GM10248 (cell line): ENCODE results near the gene ANKS1A.

Experiments used
- CTCF ChIA-PET: fragments of 300-600 bp; sonication (Branson Sonifier 250); formaldehyde crosslinking; extraction: SDS; loops from one replicate; lab custom pipeline; 2021; ENCODE audit warnings: antibody characterized with exemption; lab: Yijun Ruan, JAX
- POLR2A ChIA-PET: fragments of 350-650 bp; sonication (Branson Sonifier 250); formaldehyde crosslinking; extraction: SDS; loops from one replicate; lab custom pipeline; 2020; ENCODE audit warnings: antibody characterized with exemption; lab: Yijun Ruan, JAX
- DNase-seq: peaks from one replicate; pipeline ENCODE4 v3.0.0; 2012; ENCODE audit errors: extremely low spot score
- TF ChIP-seq, protein P1 (sequence below): IDR thresholded peaks from 2 replicates; pipeline ENCODE4 v1.5.1; 2012; ENCODE audit warnings: mild to moderate bottlenecking, low read depth; ENCODE audit errors: extremely low read depth, missing control alignments, control extremely low read depth

Gene ANKS1A

DNA sequence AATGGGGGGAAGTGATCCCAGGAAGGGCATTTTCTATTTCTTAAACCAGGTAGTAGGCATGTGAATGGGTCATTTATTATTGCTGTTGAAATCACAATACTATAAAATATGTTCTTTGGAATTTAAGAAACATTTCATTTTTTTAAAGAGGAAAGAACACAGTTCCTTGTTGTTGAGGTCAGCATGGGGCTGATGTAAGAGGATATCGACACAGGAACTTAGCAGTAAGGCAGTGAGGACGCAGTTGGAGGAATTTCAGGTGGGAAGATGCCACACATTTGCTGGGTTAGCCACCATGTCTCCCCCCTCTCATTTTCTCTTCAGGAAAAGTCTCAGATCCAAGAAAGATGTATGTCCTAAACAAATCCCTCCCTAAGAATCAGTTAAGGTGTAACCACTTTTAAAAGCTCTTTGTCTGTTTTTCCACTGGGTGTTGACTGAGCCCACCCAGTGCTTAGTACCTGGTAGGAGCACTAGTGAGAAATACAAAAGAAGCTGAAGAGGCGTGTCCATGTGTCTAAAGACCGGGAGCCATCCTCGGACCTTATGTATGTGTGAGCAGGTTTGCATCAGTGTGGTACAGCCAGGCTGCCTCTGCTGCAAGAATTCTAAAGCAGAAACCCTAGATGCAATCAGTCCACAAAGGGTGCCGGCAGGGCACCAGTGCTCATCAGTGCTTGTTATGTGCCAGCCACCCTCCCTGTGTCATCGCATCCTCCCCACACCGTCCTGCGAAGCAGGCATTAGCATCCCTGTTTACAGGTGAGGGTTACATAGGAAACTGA is 153.2 kb downstream of the ANKS1A start:
- ChIA-PET POLR2A (no interaction called here), CTCF (interaction anchor here (1.4 to 3.4 kb wide), 2 partner anchors 12 to 56 kb away, joined by 3 to 10 read pairs; no protein-coding TSS in a partner anchor)
- DNase-seq, result no peak
- TF ChIP-seq, protein P1, sequence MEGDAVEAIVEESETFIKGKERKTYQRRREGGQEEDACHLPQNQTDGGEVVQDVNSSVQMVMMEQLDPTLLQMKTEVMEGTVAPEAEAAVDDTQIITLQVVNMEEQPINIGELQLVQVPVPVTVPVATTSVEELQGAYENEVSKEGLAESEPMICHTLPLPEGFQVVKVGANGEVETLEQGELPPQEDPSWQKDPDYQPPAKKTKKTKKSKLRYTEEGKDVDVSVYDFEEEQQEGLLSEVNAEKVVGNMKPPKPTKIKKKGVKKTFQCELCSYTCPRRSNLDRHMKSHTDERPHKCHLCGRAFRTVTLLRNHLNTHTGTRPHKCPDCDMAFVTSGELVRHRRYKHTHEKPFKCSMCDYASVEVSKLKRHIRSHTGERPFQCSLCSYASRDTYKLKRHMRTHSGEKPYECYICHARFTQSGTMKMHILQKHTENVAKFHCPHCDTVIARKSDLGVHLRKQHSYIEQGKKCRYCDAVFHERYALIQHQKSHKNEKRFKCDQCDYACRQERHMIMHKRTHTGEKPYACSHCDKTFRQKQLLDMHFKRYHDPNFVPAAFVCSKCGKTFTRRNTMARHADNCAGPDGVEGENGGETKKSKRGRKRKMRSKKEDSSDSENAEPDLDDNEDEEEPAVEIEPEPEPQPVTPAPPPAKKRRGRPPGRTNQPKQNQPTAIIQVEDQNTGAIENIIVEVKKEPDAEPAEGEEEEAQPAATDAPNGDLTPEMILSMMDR, result no peak

DNA sequence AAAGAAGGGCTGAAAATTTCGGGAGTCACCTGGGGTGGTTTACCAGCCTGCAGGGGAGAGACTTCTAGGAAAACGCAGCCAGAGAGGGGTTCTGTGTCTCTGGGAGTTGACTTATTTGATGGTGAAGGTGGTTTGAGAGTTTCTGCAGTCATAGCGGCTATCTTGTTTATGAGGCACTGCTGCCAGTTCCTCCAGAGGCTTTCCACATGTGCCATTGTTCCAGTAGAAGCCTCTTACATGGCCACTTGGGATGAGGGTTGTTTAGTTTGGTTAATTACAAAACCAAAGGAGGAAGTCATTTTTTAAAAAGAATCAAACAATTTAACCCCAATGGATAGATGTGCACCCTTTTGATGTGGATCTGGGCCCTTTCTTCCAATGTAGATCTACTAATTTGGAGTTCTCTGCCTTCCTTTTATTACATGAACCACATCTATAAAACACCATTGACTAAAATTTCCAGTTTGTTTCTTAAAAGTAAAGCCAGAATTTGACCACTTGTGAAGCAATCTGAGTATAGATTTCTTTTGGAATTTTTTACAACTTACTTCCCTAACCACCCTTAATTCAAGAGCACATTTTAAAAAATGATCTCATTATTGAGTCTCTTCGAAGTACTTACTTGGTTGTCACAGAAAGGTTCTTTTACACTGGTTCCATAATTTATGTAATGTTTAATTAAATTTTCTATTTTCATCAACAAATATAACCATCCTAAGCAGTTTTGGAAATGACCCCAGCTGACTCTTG is 154.5 kb downstream of the ANKS1A start:
- DNase-seq, result no peak
- TF ChIP-seq, protein P1, result no peak
- ChIA-PET POLR2A (no interaction called here), CTCF (no interaction called here)

DNA sequence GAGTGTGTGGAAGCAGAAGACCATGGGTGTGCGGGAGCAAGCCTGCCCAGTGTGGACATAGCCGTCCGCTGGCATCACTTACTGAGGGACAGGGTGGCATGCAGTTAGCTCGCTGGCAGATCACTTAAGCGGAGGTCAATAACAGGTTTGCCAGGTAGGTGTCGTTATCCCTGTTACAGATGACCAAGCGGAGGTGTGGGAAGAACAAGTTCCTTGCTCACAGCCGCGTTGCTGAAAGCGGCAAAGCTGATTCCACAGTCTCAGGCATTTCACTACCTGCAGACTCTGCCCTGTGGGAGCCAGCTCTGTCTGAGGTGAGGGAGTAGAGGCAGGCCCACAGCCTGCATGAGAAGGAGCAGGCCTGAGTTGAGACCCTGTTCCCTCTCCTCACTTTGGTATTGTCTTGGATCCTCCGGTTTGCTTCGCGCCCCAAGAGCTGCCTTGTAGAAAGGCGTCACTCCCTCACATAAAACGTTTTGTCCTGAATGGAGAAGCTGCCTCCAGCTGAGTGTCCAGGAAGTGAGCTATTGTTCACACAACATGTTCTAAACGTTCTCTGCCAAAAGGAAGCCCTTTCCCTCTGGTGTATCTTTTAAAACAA is 155.2 kb downstream of the ANKS1A start:
- ChIA-PET POLR2A (no interaction called here), CTCF (interaction anchor here (1.1 to 1.8 kb wide), 2 partner anchors 10 to 13 kb away, joined by 3 to 4 read pairs; no protein-coding TSS in a partner anchor)
- TF ChIP-seq, protein P1, result no peak
- DNase-seq, result no peak

DNA sequence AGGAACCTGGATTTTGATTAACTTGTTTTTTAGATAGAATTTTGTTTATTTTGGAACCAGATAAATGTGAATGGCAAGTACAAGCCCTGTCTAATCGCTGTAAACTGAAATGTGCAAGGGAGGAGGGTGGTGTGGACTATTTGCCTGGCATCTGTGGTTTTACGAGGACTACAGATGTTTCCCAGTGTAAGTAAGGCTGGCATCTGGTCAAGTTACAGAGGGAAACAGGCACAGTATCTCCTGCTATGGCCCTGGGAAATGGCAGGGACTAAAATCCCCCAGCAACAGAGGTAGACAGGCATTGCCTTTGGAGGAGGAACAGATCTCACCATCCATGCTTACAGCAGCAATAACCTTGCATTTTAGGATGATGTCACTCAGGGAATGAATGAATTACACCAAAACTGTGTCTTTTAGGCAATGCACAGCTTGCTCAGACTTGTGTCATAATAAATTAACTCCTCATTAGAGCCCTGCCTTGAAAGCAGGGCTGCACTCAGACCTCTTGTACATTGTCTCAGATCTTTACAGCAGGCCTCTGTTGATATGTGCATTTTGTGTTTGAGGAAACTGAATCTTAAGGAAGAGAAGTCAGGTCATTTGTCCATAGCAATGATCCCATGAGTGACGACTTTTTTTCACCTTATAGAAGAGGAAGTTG is 155.8 kb downstream of the ANKS1A start:
- DNase-seq, result no peak
- CTCF ChIA-PET, result interaction anchor here (1.1 to 1.8 kb wide), 4 partner anchors 8 to 161 kb away, joined by 3 to 4 read pairs (median 3); no protein-coding TSS in a partner anchor

DNA sequence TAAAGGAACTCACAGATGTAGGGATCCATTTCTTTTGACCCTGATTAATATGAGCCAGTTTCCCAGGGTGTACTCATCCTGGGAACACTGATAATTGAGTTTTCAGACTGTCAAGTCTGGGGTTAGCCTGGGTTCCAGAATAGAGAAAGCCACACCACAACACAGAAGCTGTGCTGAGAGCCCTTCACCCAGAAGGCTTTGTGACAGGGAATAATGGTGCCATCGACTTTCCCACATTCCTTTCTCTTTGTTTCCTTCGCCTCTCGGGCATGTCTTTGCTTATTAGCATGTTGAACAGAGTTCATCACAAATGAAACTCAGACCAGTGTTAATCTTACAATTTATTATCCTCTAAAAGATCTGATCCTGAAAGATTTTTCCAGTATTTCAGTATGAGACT is 157.0 kb downstream of the ANKS1A start:
- no peak for DNase-seq
- CTCF ChIA-PET, result interaction anchor here (1.2 to 1.8 kb wide), 3 partner anchors 10 to 159 kb away, joined by 3 to 4 read pairs (median 3); no protein-coding TSS in a partner anchor
- TF ChIP-seq, protein P1, result no peak

More for the DNA sequence above, 155.8 kb downstream of the ANKS1A start:
- TF ChIP-seq, protein P1, result no peak
- POLR2A ChIA-PET, result no interaction called here

DNA sequence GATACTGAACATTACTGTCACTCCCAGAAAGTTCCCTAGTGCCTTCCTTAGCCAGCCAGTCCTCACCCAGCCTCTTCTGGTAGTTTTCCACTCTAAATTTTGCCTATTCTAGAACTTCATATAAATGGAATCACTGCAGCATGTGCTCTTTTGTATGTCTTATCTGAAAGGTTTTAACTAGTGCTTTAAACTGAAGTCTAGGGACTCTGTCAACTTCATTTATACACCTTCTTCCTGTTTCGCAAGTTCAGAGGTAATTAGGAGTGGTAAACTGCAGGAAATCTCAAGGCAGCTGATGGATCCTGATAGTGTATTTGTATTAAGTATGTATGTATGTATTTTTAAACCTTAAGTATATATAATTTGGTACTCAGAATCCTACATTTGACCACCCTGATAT is 157.8 kb downstream of the ANKS1A start:
- POLR2A ChIA-PET, result no interaction called here
- TF ChIP-seq, protein P1, result no peak
- no peak for DNase-seq
- CTCF ChIA-PET, result no interaction called here

More for the DNA sequence above, 157.0 kb downstream of the ANKS1A start:
- POLR2A ChIA-PET, result no interaction called here
